Endothelial cell of umbilical vein (primary cell): ENCODE results near the gene GTF3C4. TPM values are rescaled to one million over a fixed set of nuclear protein-coding genes. Genes with fewer than 3 reads are reported as not detected.

Experiments used
- BruUV-seq: library from RNA; stranded (reverse); fragments of 400-500 nt; replicated peaks from 2 replicates; lab custom pipeline; 2021; lab: Mats Ljungman, UMichigan
- CTCF ChIA-PET: fragments of 300-600, 350-600 bp; sonication (Branson Sonifier 250); formaldehyde crosslinking; loops from one replicate; lab custom pipeline; 2021; ENCODE audit warnings: antibody characterized with exemption, inconsistent platforms; lab: Charles Lee
- POLR2A ChIA-PET: fragments of 300-600, 350-600 bp; sonication (Branson Sonifier 250); formaldehyde crosslinking; loops from one replicate; lab custom pipeline; 2021; ENCODE audit warnings: antibody characterized with exemption, inconsistent platforms; lab: Charles Lee
- DNase-seq: peaks from one replicate; pipeline ENCODE4 v3.0.0-alpha.2; 2011; ENCODE audit warnings: low read depth, low spot score
- FAIRE-seq: peaks from 2 replicates; lab custom pipeline; 2011; peaks lifted over from hg19 to GRCh38; lab: Jason Lieb, UNC
- H2AFZ ChIP-seq: 2 replicates; pipeline ENCODE4 v1.6.0; 2012; ENCODE audit warnings: low read depth, low read length, control low read depth, inconsistent platforms
- H3K27ac ChIP-seq: 2 replicates; pipeline ENCODE4 v1.5.1; 2011; ENCODE audit warnings: low read depth, mild to moderate bottlenecking, control low read depth, low read length, moderate library complexity; ENCODE audit not compliant: insufficient read depth
- H3K27me3 ChIP-seq, 2 experiments: 2 replicates each; pipeline versions ENCODE4 v1.6.0 to v1.6.1; 2011; ENCODE audit warnings: low read length in 2 of 2, mixed read lengths in 1 of 2; ENCODE audit not compliant: control insufficient read depth in 2 of 2, insufficient read depth in 2 of 2
- H3K36me3 ChIP-seq, 2 experiments: 2 replicates in 1 of 2; 3 replicates in 1 of 2; pipeline ENCODE4 v1.5.1; 2011; ENCODE audit warnings: low read length in 2 of 2, mild to moderate bottlenecking in 1 of 2, moderate library complexity in 1 of 2; ENCODE audit not compliant: control insufficient read depth in 2 of 2, insufficient read depth in 2 of 2; ENCODE audit errors: extremely low read depth in 1 of 2
- H3K4me1 ChIP-seq: 3 replicates; pipeline ENCODE4 v1.5.1; 2011; ENCODE audit warnings: mild to moderate bottlenecking, low read length; ENCODE audit not compliant: control insufficient read depth, insufficient read depth; ENCODE audit errors: extremely low read depth
- H3K4me2 ChIP-seq: 2 replicates; pipeline ENCODE4 v1.6.1; 2011; ENCODE audit warnings: low read length, control low read depth, mixed read lengths; ENCODE audit not compliant: insufficient read depth
- H3K4me3 ChIP-seq, 3 experiments: fragments of 200-600 bp in 1 of 3; sonication (generic), shearing (Covaris generic) in 1 of 3; replicated peaks in 1 of 3; 2 replicates each; pipeline ENCODE4 v1.5.1; 2011 to 2016; ENCODE audit warnings: control low read depth in 3 of 3, low read length in 3 of 3, mild to moderate bottlenecking in 2 of 3, inconsistent platforms in 1 of 3, low read depth in 1 of 3, moderate library complexity in 1 of 3; ENCODE audit not compliant: insufficient read depth in 1 of 3
- H3K79me2 ChIP-seq: 2 replicates; pipeline ENCODE4 v1.6.0; 2012; ENCODE audit warnings: low read length, inconsistent platforms; ENCODE audit not compliant: control insufficient read depth, insufficient read depth
- H3K9ac ChIP-seq: replicated peaks from 2 replicates; pipeline ENCODE3; 2011; ENCODE audit warnings: low read length, control low read depth; ENCODE audit not compliant: insufficient read depth; ENCODE audit errors: extremely low read depth
- H3K9me1 ChIP-seq: replicated peaks from 3 replicates; pipeline ENCODE4 v1.6.0; 2011; ENCODE audit warnings: mild to moderate bottlenecking, low read length; ENCODE audit not compliant: control insufficient read depth, insufficient read depth; ENCODE audit errors: extremely low read depth
- H3K9me3 ChIP-seq: replicated peaks from 2 replicates; pipeline ENCODE4 v1.5.1; 2012; ENCODE audit warnings: low read length, inconsistent platforms; ENCODE audit not compliant: control insufficient read depth, insufficient read depth
- H4K20me1 ChIP-seq: replicated peaks from 2 replicates; pipeline ENCODE3; 2011; ENCODE audit warnings: mild to moderate bottlenecking, low read length; ENCODE audit not compliant: control insufficient read depth, insufficient read depth; ENCODE audit errors: extremely low read depth
- CTCF ChIP-seq, 2 donors: IDR thresholded peaks; 1 replicate in 1 of 2; 2 replicates in 1 of 2; pipeline ENCODE4 v1.5.1; 2011; ENCODE audit warnings: low read length in 2 of 2, mild to moderate bottlenecking in 2 of 2, moderate library complexity in 2 of 2, control low read depth in 1 of 2, inconsistent platforms in 1 of 2, low read depth in 1 of 2; ENCODE audit not compliant: insufficient read depth in 1 of 2; ENCODE audit errors: extremely low read depth in 1 of 2
- EZH2 ChIP-seq: IDR thresholded peaks from 2 replicates; pipeline ENCODE4 v1.6.1; 2012; ENCODE audit warnings: borderline replicate concordance, low read depth, mild to moderate bottlenecking, moderate library complexity, low read length, inconsistent platforms; ENCODE audit not compliant: severe bottlenecking
- FOS ChIP-seq: IDR thresholded peaks from 2 replicates; pipeline ENCODE4 v1.6.1; 2011; ENCODE audit warnings: mild to moderate bottlenecking, low read length, moderate library complexity, borderline replicate concordance; ENCODE audit not compliant: insufficient read depth
- GATA2 ChIP-seq: IDR thresholded peaks from 2 replicates; pipeline ENCODE4 v1.7.0; 2011; ENCODE audit warnings: low read depth, mild to moderate bottlenecking, moderate library complexity, mixed read lengths, low read length; ENCODE audit not compliant: insufficient read length, insufficient read depth
- JUN ChIP-seq: IDR thresholded peaks from 2 replicates; pipeline ENCODE4 v1.6.1; 2011; ENCODE audit warnings: borderline replicate concordance, low read depth; ENCODE audit not compliant: insufficient read length, insufficient read depth
- MAX ChIP-seq: IDR thresholded peaks from 2 replicates; pipeline ENCODE4 v1.6.1; 2011; ENCODE audit not compliant: insufficient read depth, insufficient read length
- MYC ChIP-seq: IDR thresholded peaks from one replicate; pipeline ENCODE4 v1.6.1; 2011; ENCODE audit warnings: mild to moderate bottlenecking, low read depth, low read length
- POLR2A ChIP-seq: IDR thresholded peaks from 2 replicates; pipeline ENCODE4 v1.6.1; 2012; ENCODE audit warnings: low read depth, mild to moderate bottlenecking, control low read depth, low read length
- POLR2AphosphoS5 ChIP-seq: IDR thresholded peaks from 2 replicates; pipeline ENCODE4 v1.6.1; 2012; ENCODE audit warnings: low read depth, mild to moderate bottlenecking, control low read depth, low read length, moderate library complexity; ENCODE audit not compliant: insufficient read depth
- dilution Hi-C: fragments of 300-500 bp; cut with MboI; formaldehyde crosslinking; loops from one replicate; pipeline ENCODE4 v1.15.0; 2019; ENCODE audit warnings: low sequenced_read_pairs; ENCODE audit not compliant: extremely low pct_ligation_motif_present
- intact Hi-C: fragments of 100-400 bp; cut with micrococcal nuclease; formaldehyde crosslinking; loops from one replicate; pipeline ENCODE4 v1.10.0; 2022
- polyA plus RNA-seq, 4 experiments: library from polyadenylated mRNA; depleted of rRNA in 3 of 4; stranded (reverse) in 3 of 4; unstranded in 1 of 4; fragments of >200 nt; gene quantifications; 2 replicates each; pipeline versions ENCODE4 v1.2.1 to v1.2.3, GENCODE V29; 2011 to 2012; ENCODE audit warnings: missing spikeins in 1 of 4
- total RNA-seq: library from RNA; stranded (reverse); gene quantifications from 2 replicates; pipeline ENCODE4 v1.2.3, GENCODE V29; 2021

The GTF3C4 gene
- total and polyA plus RNA-seq, 2 donors (not counting 3 experiments of a cell fraction or from before 2014, with no cell fraction given), result 3.3 to 19.2 TPM

GRCh38 chr9:132743931-132744479, 73.7 kb downstream of the GTF3C4 start:
- BruUV-seq, result no TSS peak
- POLR2A ChIA-PET, result no interaction called here
- TF ChIP-seq CTCF (IDR thresholded peaks at IDR 0.05; ENCODE audit: extremely low read depth in 1 of 2, insufficient read depth in 1 of 2, low read depth in 1 of 2, low read length in 2 of 2) (no peak), MYC (no peak), JUN (no peak), EZH2 (no peak), GATA2 (no peak), FOS (no peak), POLR2AphosphoS5 (no peak), MAX (no peak), POLR2A (no peak)
- CTCF ChIA-PET, result interaction anchor here (1.4 to 3.4 kb wide), 2 partner anchors 10 to 25 kb away, joined by 5 to 8 read pairs; no protein-coding TSS in a partner anchor
- H3K4me2 ChIP-seq, result no peak overlapping the region
- peaks cover 35% of the 10 kb centered on the region in 2 experiments for H3K27me3 ChIP-seq
- no peaks in the 10 kb centered on the region for H3K9me3 ChIP-seq
- H3K4me3 ChIP-seq, result no peak overlapping the region
- H2AFZ ChIP-seq, result no peak overlapping the region
- DNase-seq (no peak), FAIRE-seq (no peak)
- no peaks in the 10 kb centered on the region for H3K9me1 ChIP-seq
- intact Hi-C loops (no loop called here), dilution Hi-C loops (no loop called here)
- no peak overlapping the region for H3K27ac ChIP-seq
- no peaks in the 10 kb centered on the region for H3K79me2 ChIP-seq
- H3K4me1 ChIP-seq, result no peaks in the 10 kb centered on the region
- no peak overlapping the region for H3K9ac ChIP-seq
- H3K36me3 ChIP-seq, result no peaks in the 10 kb centered on the region
- no peaks in the 10 kb centered on the region for H4K20me1 ChIP-seq

Other genes with a start within 250 kb of the GTF3C4 start
- gene BARHL1, start 87.9 kb upstream of the GTF3C4 start, total RNA-seq, result not detected in 2 replicates
- gene BARHL1, start 87.9 kb upstream of the GTF3C4 start, polyA plus RNA-seq, result not detected in 2 replicates
- gene DDX31, start 481 bp upstream of the GTF3C4 start, total RNA-seq, result 16.3 and 16.4 TPM in 2 replicates
- gene DDX31, start 481 bp upstream of the GTF3C4 start, polyA plus RNA-seq, result 6.6 and 8.0 TPM in 2 replicates
- 0.32 TPM in 1 of 2 replicates, not detected in the other for gene AK8, start 207.8 kb downstream of the GTF3C4 start, total RNA-seq
- gene AK8, start 207.8 kb downstream of the GTF3C4 start, polyA plus RNA-seq, result 0.05 and 0.06 TPM in 2 replicates
- 3.6 and 4.7 TPM in 2 replicates for gene SPACA9, start 208.4 kb downstream of the GTF3C4 start, total RNA-seq
- 2.6 and 3.3 TPM in 2 replicates for gene SPACA9, start 208.4 kb downstream of the GTF3C4 start, polyA plus RNA-seq